HepG2 (cell line): Measurements from ENCODE around the gene SLC4A7. TPM values are rescaled to one million over a fixed set of nuclear protein-coding genes. Genes with fewer than 3 reads are reported as not detected.

Experiments
- ATF7 ChIP-seq, 2 experiments: fragments of 450-650 bp in 1 of 2; sonication (generic) in 1 of 2; formaldehyde crosslinking in 1 of 2; IDR thresholded peaks; 2 replicates each; pipeline versions ENCODE4 v1.4.0 to v1.6.1; 2016 to 2020; ENCODE audit warnings: antibody characterized with exemption in 1 of 2, mild to moderate bottlenecking in 1 of 2, missing genetic modification reagents in 1 of 2
- CEBPB ChIP-seq: IDR thresholded peaks from 2 replicates; pipeline ENCODE4 v1.6.1; 2011; ENCODE audit warnings: low read depth, low read length, improper control_type of control experiment, borderline replicate concordance
- EP300 ChIP-seq, 3 experiments: sonication (generic) in 1 of 3; formaldehyde crosslinking in 1 of 3; IDR thresholded peaks; 2 replicates each; pipeline versions ENCODE4 v1.5.1 to v1.6.1; 2011 to 2020; ENCODE audit warnings: low read depth in 2 of 3, low read length in 2 of 3, borderline replicate concordance in 1 of 3, improper control_type of control experiment in 1 of 3, mild to moderate bottlenecking in 1 of 3, missing genetic modification reagents in 1 of 3, moderate library complexity in 1 of 3
- HDAC2 ChIP-seq: sonication (generic); formaldehyde crosslinking; IDR thresholded peaks from 2 replicates; pipeline ENCODE4 v1.4.0; 2020; ENCODE audit warnings: missing genetic modification reagents
- HOXA3 ChIP-seq: sonication (generic); formaldehyde crosslinking; IDR thresholded peaks from 2 replicates; pipeline ENCODE4 v1.5.0; 2020; ENCODE audit warnings: missing genetic modification reagents
- IKZF4 ChIP-seq: sonication (generic); formaldehyde crosslinking; IDR thresholded peaks from 2 replicates; pipeline ENCODE4 v1.5.1; 2020; ENCODE audit warnings: borderline replicate concordance, mild to moderate bottlenecking, low read depth, missing genetic modification reagents; ENCODE audit errors: not compliant biosample characterization
- ISL2 ChIP-seq: sonication (generic); formaldehyde crosslinking; IDR thresholded peaks from 2 replicates; pipeline ENCODE4 v1.5.0; 2020; ENCODE audit warnings: missing genetic modification reagents
- KLF16 ChIP-seq, 2 experiments: sonication (generic) in 1 of 2; formaldehyde crosslinking in 1 of 2; IDR thresholded peaks; 2 replicates each; pipeline versions ENCODE4 v1.6.1 to v1.8.0; 2016 to 2023; ENCODE audit warnings: missing genetic modification reagents in 2 of 2, missing compliant biosample characterization in 1 of 2
- MED1 ChIP-seq: sonication (generic); formaldehyde crosslinking; IDR thresholded peaks from 2 replicates; pipeline ENCODE4 v1.4.0; 2020; ENCODE audit warnings: missing genetic modification reagents
- NBN ChIP-seq: fragments of 450-650 bp; conservative IDR thresholded peaks from 2 replicates; pipeline ENCODE4 v1.6.1; 2017
- NFKBIZ ChIP-seq: IDR thresholded peaks from 2 replicates; pipeline ENCODE4 v1.6.1; 2018; ENCODE audit warnings: missing genetic modification reagents, missing compliant biosample characterization
- NR2F1 ChIP-seq, 2 experiments: fragments of 450-650 bp in 1 of 2; formaldehyde crosslinking in 1 of 2; IDR thresholded peaks; 2 replicates each; pipeline versions ENCODE4 v1.5.0 to v1.6.1; 2016 to 2020; ENCODE audit warnings: mild to moderate bottlenecking in 1 of 2, missing compliant biosample characterization in 1 of 2, missing genetic modification reagents in 1 of 2, moderate library complexity in 1 of 2
- TAF15 ChIP-seq: fragments of 200-400 bp; formaldehyde crosslinking; IDR thresholded peaks from one replicate; pipeline ENCODE4 v1.6.1; 2018; ENCODE audit warnings: mild to moderate bottlenecking, low read depth, low read length; ENCODE audit not compliant: poor library complexity, severe bottlenecking
- TBX3 ChIP-seq: fragments of 450-650 bp; IDR thresholded peaks from 2 replicates; pipeline ENCODE4 v1.6.1; 2017; ENCODE audit warnings: antibody characterized with exemption, mild to moderate bottlenecking, inconsistent platforms, borderline replicate concordance
- ZNF138 ChIP-seq: sonication (generic); formaldehyde crosslinking; IDR thresholded peaks from 2 replicates; pipeline ENCODE4 v1.5.0; 2020; ENCODE audit warnings: mild to moderate bottlenecking, low read depth, missing genetic modification reagents
- ZNF382 ChIP-seq: sonication (generic); formaldehyde crosslinking; IDR thresholded peaks from 2 replicates; pipeline ENCODE4 v1.5.0; 2020; ENCODE audit warnings: missing genetic modification reagents, mild to moderate bottlenecking, borderline replicate concordance
- ZNF589 ChIP-seq: sonication (generic); formaldehyde crosslinking; conservative IDR thresholded peaks from 2 replicates; pipeline ENCODE4 v1.8.0; 2022; ENCODE audit warnings: mild to moderate bottlenecking, moderate library complexity, missing genetic modification reagents
- polyA plus RNA-seq, 8 experiments: library from polyadenylated mRNA; depleted of rRNA in 3 of 8; stranded (reverse) in 7 of 8; unstranded in 1 of 8; fragments of >200 nt; fragmentation: Illumina TruSeq in 4 of 8; extraction: Trizol in 4 of 8; gene quantifications; 2 replicates each; pipeline versions ENCODE4 v1.2.1 to v1.2.3, GENCODE V29; 2011 to 2016; ENCODE audit warnings: low read depth in 4 of 8, missing spikeins in 1 of 8, mixed read lengths in 1 of 8; ENCODE audit not compliant: insufficient read depth in 1 of 8
- total RNA-seq, 5 experiments: library from RNA; depleted of rRNA; stranded (reverse); fragments of >200 nt; fragmentation: Illumina TruSeq; extraction: Trizol; gene quantifications; 2 replicates each; pipeline ENCODE4 v1.2.3, GENCODE V29; 2016; ENCODE audit warnings: low read depth in 1 of 5
- TF ChIP-seq, protein P1 (sequence below): sonication (generic); formaldehyde crosslinking; IDR thresholded peaks from 2 replicates; pipeline ENCODE4 v1.4.0; 2020; ENCODE audit warnings: missing genetic modification reagents, borderline replicate concordance
- TF ChIP-seq, protein P2 (sequence below): sonication (generic); formaldehyde crosslinking; IDR thresholded peaks from 2 replicates; pipeline ENCODE4 v1.5.0; 2020; ENCODE audit warnings: missing genetic modification reagents
- TF ChIP-seq, protein P3 (sequence below): sonication (generic); formaldehyde crosslinking; conservative IDR thresholded peaks from 2 replicates; pipeline ENCODE4 v1.4.0; 2020; ENCODE audit warnings: mild to moderate bottlenecking, missing genetic modification reagents, moderate library complexity

Gene SLC4A7
- total and polyA plus RNA-seq, 2 of the 13 experiments (the other 11 are each of a cell fraction or from before 2014, with no cell fraction given): 16.4 to 43.8 TPM

DNA sequence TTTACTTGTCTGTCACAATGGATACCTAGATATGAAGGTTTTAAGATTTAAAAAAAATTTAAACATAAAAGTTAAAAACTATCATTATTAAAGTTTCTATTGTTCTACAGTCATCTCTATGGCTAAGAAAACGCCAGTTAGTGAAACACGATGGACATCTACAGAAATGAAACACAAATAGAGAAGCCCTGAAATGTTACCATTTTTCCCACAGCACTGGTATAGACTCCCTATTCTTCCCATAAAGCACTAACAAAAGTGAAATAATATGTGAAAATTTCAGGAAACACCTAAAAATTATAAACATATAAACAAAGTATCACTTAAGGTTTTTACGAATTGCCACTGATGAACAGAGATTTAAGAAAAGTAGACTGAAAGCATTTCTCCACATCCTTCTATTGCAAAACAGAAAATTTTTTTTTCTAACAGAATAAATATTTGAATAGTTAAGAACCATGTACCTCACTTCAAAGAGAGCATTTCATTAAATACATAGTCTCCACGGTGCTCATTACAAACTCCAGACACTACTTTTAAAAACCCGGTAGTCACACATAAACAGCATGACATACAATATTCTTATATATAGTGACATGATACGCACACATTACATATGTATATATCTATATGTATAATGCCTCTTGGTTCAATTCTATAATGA is 107.9 kb downstream of the SLC4A7 start (continued):
- no peak for TF ChIP-seq NBN
- peak; percentile 62; the same call in 1 of the 2 replicates for TF ChIP-seq TBX3
- TF ChIP-seq MED1 (CRISPR knock-in tag): peak; percentile 72
- TF ChIP-seq, protein P1, sequence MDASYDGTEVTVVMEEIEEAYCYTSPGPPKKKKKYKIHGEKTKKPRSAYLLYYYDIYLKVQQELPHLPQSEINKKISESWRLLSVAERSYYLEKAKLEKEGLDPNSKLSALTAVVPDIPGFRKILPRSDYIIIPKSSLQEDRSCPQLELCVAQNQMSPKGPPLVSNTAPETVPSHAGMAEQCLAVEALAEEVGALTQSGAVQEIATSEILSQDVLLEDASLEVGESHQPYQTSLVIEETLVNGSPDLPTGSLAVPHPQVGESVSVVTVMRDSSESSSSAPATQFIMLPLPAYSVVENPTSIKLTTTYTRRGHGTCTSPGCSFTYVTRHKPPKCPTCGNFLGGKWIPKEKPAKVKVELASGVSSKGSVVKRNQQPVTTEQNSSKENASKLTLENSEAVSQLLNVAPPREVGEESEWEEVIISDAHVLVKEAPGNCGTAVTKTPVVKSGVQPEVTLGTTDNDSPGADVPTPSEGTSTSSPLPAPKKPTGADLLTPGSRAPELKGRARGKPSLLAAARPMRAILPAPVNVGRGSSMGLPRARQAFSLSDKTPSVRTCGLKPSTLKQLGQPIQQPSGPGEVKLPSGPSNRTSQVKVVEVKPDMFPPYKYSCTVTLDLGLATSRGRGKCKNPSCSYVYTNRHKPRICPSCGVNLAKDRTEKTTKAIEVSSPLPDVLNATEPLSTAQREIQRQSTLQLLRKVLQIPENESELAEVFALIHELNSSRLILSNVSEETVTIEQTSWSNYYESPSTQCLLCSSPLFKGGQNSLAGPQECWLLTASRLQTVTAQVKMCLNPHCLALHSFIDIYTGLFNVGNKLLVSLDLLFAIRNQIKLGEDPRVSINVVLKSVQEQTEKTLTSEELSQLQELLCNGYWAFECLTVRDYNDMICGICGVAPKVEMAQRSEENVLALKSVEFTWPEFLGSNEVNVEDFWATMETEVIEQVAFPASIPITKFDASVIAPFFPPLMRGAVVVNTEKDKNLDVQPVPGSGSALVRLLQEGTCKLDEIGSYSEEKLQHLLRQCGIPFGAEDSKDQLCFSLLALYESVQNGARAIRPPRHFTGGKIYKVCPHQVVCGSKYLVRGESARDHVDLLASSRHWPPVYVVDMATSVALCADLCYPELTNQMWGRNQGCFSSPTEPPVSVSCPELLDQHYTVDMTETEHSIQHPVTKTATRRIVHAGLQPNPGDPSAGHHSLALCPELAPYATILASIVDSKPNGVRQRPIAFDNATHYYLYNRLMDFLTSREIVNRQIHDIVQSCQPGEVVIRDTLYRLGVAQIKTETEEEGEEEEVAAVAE (CRISPR knock-in tag): peak; percentile 66; the same call in 1 of the 2 replicates
- TF ChIP-seq ZNF589 (CRISPR knock-in tag): no peak
- TF ChIP-seq ZNF138 (CRISPR knock-in tag): no peak
- no peak for TF ChIP-seq IKZF4 (CRISPR knock-in tag)
- no peak for TF ChIP-seq TAF15
- TF ChIP-seq ZNF382 (CRISPR knock-in tag): no peak
- TF ChIP-seq, protein P2, sequence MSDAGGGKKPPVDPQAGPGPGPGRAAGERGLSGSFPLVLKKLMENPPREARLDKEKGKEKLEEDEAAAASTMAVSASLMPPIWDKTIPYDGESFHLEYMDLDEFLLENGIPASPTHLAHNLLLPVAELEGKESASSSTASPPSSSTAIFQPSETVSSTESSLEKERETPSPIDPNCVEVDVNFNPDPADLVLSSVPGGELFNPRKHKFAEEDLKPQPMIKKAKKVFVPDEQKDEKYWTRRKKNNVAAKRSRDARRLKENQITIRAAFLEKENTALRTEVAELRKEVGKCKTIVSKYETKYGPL (CRISPR knock-in tag): no peak
- TF ChIP-seq KLF16 (CRISPR knock-in tag; IDR thresholded peaks at IDR 0.05): peak in 1 of 2 experiments; percentile 62; a peak in 1 of 4 replicates
- 0 out of 4 replicates have a peak, but pooled peaks of 1 of the 2 experiments have one; percentile 34 for TF ChIP-seq NR2F1 (CRISPR knock-in tag; IDR thresholded peaks at IDR 0.05)
- TF ChIP-seq HDAC2 (CRISPR knock-in tag): peak; percentile 73; the same call in 1 of the 2 replicates
- TF ChIP-seq EP300 (IDR thresholded peaks at IDR 0.05; ENCODE audit: low read depth in 2 of 2, low read length in 2 of 2): peak; percentile 51 to 92; a peak in 3 of 4 replicates
- TF ChIP-seq EP300 (CRISPR knock-in tag; IDR thresholded peaks at IDR 0.05; ENCODE audit: borderline replicate concordance): peak; percentile 24; the same call in 1 of the 2 replicates
- TF ChIP-seq ISL2 (CRISPR knock-in tag): peak; percentile 93
- TF ChIP-seq NFKBIZ (CRISPR knock-in tag): no peak
- no peak for TF ChIP-seq ATF7 (IDR thresholded peaks at IDR 0.05)
- TF ChIP-seq ATF7 (CRISPR knock-in tag; IDR thresholded peaks at IDR 0.05): no peak
- TF ChIP-seq, protein P3, sequence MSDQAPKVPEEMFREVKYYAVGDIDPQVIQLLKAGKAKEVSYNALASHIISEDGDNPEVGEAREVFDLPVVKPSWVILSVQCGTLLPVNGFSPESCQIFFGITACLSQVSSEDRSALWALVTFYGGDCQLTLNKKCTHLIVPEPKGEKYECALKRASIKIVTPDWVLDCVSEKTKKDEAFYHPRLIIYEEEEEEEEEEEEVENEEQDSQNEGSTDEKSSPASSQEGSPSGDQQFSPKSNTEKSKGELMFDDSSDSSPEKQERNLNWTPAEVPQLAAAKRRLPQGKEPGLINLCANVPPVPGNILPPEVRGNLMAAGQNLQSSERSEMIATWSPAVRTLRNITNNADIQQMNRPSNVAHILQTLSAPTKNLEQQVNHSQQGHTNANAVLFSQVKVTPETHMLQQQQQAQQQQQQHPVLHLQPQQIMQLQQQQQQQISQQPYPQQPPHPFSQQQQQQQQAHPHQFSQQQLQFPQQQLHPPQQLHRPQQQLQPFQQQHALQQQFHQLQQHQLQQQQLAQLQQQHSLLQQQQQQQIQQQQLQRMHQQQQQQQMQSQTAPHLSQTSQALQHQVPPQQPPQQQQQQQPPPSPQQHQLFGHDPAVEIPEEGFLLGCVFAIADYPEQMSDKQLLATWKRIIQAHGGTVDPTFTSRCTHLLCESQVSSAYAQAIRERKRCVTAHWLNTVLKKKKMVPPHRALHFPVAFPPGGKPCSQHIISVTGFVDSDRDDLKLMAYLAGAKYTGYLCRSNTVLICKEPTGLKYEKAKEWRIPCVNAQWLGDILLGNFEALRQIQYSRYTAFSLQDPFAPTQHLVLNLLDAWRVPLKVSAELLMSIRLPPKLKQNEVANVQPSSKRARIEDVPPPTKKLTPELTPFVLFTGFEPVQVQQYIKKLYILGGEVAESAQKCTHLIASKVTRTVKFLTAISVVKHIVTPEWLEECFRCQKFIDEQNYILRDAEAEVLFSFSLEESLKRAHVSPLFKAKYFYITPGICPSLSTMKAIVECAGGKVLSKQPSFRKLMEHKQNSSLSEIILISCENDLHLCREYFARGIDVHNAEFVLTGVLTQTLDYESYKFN (CRISPR knock-in tag): peak; percentile 85
- no peak for TF ChIP-seq HOXA3 (CRISPR knock-in tag)
- TF ChIP-seq CEBPB: peak; percentile 86
